HG02623 (cell line): ENCODE measurements around the gene MBTD1.
"Not testable (repeated sequence)": the region's sequence is repeated elsewhere in the genome, so short reads cannot be mapped to it uniquely, and the experiment has no call there.

Source experiments
- ATAC-seq: cut with Tn5 transposase; IDR thresholded peaks from one replicate; pipeline ENCODE4 v1.9.1; 2021; ENCODE audit warnings: moderate library complexity; ENCODE audit not compliant: unreplicated experiment

Gene MBTD1

DNA sequence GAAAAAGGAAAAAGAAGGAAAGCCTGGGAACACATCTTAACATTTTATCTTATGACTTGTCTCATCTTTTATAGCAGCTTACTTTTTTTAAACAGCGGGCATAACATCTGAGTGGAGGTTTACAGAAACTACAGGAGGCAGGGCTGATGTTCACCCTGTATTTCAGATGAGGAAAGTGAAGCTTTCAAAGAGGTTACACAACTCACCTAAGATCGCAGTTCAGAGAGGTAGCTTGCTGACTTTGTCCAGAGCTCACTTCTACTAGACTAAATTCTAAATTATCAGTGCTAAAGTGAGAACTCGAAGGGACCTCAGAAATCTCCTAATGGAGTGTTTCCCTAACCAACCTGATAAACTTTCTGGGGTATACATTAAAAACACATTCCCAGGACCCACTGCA is 3.7 kb downstream of the MBTD1 start:
- no peak for ATAC-seq

GRCh38 chr17:51255673-51256072 is 4.2 kb downstream of the MBTD1 start:
- ATAC-seq = no peak

GRCh38 chr17:51251010-51251409 is 8.8 kb downstream of the MBTD1 start:
- no peak for ATAC-seq

DNA sequence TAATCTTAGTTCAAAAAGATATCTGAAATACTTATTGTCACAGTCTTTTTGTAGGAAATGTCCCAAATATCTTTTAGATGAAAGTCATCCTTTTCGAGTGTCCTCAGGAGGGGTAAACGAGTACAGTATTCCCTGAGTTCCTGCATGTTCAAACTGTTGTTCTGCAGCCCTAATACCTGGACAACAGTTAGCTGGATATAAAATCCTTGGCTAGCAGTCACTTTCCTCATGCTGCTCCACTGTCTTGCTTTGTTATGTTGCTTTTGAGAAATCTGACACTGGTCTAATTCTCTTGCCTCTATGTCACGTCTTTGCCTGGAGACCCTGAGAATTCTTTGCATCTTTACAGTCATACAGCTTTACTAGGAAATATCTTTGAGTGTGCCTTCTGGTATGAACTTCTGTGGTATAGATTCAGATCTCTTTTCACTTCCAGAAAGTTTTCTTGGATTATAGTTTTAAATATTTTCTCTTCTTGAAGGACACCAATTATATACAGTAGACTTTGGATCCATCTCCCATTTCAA is 9.5 kb downstream of the MBTD1 start:
- no peak for ATAC-seq

GRCh38 chr17:51245535-51245934 is 14.3 kb downstream of the MBTD1 start:
- no peak for ATAC-seq

DNA sequence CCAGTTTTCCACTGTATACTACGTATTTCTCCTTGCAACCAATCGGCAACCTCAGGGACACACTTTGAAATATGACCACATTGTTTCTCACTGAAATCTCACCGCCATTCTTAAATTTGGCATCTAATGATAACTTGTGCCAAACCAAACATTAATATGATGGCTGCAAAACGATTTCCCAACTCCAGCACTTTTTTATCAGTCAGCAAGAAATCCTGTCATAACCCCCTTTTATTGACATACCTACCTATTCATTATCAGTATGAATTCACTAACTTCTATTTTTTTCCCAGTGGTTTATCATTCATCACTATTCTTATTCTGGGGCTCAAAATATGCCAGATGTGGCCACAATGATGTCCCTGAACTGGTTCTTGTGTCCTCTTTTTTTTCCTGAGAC is 15.8 kb downstream of the MBTD1 start:
- no peak for ATAC-seq

GRCh38 chr17:51240275-51240674 is 19.6 kb downstream of the MBTD1 start:
- ATAC-seq = no peak

- ATAC-seq = peak; percentile 63
These were observed 21.5 kb downstream of the MBTD1 start for GRCh38 chr17:51238255-51238887.

GRCh38 chr17:51234162-51234561 is 25.7 kb downstream of the MBTD1 start:
- ATAC-seq = no peak

- ATAC-seq = no peak
These were observed 27.9 kb downstream of the MBTD1 start for GRCh38 chr17:51231999-51232398.

DNA sequence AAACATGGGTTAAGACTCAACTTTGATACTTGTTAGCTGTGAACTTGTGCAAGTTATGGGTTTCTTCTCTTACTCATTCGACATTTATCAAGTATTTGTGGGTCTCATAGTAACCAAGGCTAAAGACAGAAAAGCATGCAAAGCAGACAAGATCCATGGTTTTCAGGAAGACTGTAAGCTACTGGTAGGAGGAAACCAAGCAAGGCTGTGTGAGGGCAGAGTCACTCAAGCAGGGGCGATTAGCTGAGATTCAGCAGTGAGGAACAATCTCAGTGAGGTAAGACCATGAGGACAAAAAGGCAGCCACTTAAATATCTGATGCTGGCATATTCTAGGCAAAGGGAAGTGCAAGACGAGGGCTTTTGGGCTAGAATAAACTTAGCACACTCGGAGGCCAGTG is 29.5 kb downstream of the MBTD1 start:
- no peak for ATAC-seq

GRCh38 chr17:51229889-51230288 is 30.0 kb downstream of the MBTD1 start:
- no peak for ATAC-seq

DNA sequence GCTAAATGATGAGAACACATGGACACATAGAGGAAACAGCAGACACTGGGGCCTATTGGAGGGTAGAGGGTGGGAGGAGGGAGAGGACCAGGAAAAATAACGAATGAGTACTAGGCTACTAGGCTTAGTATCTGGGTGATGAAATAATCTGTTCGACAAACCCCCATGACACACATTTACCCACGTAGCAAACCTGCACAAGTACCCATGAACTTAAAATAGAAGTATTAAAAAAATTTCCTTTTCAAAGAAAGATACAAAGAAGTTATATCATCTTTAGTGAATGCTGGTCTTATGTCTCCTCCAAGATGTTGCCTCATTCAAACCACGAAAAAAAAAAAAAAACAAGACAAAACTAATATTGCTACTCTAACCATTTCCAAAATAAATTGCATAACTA is 31.7 kb downstream of the MBTD1 start:
- ATAC-seq = no peak

DNA sequence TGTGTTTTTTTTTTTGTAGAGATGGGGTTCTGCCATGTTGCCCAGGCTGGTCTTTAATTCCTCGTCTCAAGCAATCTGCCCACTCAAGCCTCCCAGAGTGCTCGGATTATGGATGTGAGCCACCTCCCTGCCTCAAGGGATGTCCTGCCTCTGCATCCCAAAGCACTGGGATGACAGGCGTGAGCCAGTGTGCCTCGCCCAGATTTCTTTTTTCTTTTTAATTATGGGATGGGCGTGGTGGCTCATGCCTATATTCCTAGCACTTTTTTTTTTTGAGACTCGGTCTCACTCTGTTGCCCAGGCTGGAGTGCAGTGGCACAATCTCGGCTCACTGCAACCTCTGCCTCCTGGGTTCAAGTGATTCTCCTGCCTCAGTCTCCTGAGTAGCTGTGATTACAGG is 34.3 kb downstream of the MBTD1 start:
- ATAC-seq = not testable (repeated sequence)

- ATAC-seq = no peak
These were observed 35.2 kb downstream of the MBTD1 start for GRCh38 chr17:51224402-51225262.

DNA sequence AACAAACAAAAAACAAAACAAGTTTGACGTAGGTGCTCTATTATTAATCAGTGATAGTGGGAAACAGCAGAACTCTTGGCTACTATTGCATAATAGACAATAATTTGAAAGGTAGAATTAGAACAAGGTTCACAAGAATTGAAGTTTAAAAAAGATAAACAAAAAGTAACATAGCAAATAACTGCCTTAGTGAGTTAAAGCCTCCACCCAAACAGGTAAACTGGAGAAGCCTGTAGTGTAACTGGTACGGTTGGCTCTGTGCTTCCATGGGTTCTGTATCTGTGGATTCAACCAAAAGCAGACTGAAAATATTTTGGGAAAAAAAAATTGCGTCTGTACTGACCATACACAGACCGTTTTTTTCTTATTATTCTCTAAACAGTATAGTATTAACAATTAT is 38.5 kb downstream of the MBTD1 start:
- no peak for ATAC-seq

DNA sequence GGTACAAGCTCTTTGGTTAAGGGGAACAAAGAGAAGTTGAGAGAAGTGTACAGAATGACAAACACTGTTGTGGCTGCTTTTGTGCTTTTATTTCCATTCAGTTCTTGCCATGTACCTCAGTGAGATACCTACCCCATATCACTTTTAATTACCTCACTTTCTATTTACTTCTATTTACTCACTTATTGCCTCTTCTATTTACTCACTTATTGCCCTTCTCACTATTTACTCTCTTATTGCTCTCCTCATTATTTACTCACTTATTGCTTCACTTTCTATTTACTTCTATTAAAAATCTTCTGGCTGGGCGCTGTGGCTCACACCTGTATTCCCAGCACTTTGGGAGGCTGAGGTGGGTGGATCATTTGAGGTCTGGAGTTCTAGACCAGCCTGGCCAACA is 41.9 kb downstream of the MBTD1 start:
- no peak for ATAC-seq

DNA sequence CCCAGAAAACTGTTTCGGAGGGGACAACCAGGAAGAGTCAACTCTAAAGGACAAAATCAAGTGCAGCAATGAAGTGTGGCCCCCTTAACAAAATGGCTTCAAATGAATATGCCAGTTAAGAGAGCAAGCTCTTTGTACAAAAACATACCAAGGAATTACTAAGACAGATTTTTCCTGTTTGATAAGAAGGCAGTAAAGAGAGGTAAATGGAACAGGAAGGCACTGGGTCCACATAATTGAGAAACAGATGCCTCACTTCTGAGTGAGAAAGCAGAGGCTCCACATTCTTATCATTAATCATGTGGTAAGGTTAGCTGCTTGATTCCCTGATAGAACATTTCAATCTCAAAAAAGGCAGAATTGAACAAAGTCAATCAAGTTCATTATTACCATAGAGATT is 44.9 kb downstream of the MBTD1 start:
- ATAC-seq = no peak

DNA sequence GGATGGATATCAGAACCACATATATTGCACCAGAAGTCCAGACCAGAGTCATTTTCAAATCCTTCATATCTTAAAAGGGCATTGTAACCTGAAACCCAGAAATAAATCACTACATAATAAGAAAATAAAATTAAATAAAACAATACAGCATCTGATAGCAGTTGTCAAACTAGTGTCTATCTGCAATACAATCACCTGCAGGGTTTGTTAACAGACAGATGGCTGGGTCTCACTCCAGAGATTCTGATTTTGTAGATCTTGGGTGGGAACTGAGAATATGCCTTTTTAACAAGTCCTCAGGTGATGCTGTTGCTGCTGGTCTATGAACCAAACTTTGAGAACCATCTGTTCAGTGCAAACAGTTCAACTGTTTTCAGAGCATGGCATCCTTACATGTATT is 56.0 kb downstream of the MBTD1 start:
- no peak for ATAC-seq

DNA sequence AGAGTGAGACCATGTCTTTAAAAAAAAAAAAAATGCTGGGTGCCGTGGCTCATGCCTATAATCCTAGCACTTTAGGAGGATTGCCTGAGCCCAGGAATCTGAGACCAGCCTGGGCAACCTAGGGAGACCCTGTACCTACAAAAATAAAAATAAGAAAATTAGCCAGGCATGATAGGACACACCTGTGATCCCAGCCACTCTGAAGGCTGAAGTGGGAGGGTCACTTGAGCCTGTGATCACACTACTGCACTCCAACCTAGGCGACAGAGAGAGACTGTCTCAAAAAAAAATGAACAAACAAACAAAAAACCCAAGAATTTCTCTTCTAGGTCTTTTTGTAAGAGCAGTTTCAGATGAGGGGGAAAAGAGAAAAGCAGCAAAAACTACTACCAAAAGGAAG is 59.0 kb downstream of the MBTD1 start:
- ATAC-seq = no peak

GRCh38 chr17:51200295-51200694 is 59.6 kb downstream of the MBTD1 start:
- ATAC-seq = no peak

DNA sequence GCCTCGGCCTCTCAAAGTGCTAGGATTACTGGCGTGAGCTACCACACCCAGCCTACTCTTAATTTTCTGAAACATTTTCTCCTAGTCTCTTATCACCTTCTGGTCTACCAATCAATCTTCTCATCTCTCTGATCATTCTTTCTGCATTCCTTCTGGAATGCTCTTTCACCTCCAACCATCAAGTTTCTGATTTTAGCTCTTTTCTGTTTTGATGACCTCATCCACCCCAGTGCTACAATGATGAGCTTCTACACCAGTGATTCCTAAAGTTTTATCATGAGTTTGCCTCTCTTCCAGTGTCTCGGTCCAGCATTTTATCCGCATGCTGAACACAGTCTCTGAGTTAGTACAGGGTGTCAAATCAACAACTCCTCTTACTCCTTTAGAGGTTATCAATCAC is 62.1 kb downstream of the MBTD1 start:
- no peak for ATAC-seq
